ENCODE data around the gene HEXD.

- TF ChIP-seq TAF1 (IDR thresholded peaks at IDR 0.05; ENCODE audit: borderline replicate concordance, insufficient read depth, low read length) (no peak), POLR2AphosphoS5 (IDR thresholded peaks at IDR 0.05; ENCODE audit: low read depth, low read length) (no peak)
These were observed 61.5 kb downstream of the HEXD start for GRCh38 chr17:82479602-82480001.
